ENCODE measurements around the gene STH. TPM values are rescaled to one million over a fixed set of nuclear protein-coding genes. Genes with fewer than 3 reads are reported as not detected.

STH gene
- total and polyA plus RNA-seq, 2 experiments from 2014 or later: not detected

DNA sequence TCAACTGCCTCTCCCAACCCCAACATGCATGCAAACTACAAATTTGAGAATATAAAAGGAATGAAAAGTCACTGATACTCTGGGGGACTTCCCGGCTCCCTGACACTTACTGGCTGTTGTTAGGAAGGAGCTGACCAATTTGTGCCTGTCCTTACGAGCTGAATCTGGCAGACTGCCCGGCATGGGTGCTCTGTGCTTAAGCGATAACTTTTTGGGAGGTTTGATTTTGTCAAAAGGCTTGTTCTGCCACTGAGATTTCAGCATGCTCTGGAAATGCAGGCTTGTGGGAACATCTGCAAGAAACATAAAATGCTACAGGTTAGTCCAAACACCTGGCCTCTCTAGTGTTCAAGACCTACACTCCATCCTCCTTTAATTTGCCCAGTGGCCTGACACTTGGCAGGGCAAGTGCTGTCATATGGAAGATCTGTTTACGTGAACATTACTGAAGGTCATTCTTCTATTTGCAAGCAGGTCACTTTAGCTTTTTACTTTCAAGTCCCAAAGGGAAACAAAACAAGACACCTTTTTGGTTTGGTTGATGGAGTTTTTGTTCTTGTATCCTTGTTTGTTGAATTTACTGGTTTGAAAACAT, 40.6 kb downstream of the STH start:
- Histone ChIP-seq H3K4me1 (ENCODE audit: low read depth) (no peaks in the 10 kb centered on the region), H3K27me3 (no peaks in the 10 kb centered on the region), H3K4me3 (no peak overlapping the region), H3K9me3 (ENCODE audit: low read depth) (no peaks in the 10 kb centered on the region), H3K36me3 (peaks cover 78% of the 10 kb centered on the region), H3K27ac (no peak overlapping the region)
- TF ChIP-seq, protein P1, sequence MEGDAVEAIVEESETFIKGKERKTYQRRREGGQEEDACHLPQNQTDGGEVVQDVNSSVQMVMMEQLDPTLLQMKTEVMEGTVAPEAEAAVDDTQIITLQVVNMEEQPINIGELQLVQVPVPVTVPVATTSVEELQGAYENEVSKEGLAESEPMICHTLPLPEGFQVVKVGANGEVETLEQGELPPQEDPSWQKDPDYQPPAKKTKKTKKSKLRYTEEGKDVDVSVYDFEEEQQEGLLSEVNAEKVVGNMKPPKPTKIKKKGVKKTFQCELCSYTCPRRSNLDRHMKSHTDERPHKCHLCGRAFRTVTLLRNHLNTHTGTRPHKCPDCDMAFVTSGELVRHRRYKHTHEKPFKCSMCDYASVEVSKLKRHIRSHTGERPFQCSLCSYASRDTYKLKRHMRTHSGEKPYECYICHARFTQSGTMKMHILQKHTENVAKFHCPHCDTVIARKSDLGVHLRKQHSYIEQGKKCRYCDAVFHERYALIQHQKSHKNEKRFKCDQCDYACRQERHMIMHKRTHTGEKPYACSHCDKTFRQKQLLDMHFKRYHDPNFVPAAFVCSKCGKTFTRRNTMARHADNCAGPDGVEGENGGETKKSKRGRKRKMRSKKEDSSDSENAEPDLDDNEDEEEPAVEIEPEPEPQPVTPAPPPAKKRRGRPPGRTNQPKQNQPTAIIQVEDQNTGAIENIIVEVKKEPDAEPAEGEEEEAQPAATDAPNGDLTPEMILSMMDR (IDR thresholded peaks at IDR 0.05; ENCODE audit: low read depth, low read length): no peak
- no peak for DNase-seq (ENCODE audit: low read depth in 1 of 2, low spot score in 1 of 2)

DNA sequence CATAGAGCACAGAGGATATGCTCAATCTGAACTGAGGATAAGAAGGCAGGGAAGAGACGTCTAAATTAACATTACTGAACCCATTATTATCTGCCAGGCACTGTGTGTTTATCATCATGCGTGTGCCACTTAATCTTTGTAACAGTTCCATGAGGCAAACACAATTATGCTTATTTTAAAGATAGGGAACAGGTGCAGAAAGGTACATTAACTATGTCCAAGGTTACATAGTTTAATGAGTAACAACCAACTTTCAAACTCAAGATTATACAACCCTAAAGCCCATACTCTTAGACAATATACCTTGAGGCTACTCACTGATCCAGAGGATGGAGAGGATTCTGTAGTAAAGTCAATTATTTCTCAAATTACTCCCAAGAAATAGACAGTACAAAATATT, 43.2 kb downstream of the STH start:
- no peak for DNase-seq (ENCODE audit: low read depth in 1 of 2, low spot score in 1 of 2)
- no peaks in the 10 kb centered on the region for H3K4me1 ChIP-seq (ENCODE audit: low read depth)
- H3K36me3 ChIP-seq: peaks cover 60% of the 10 kb centered on the region
- H3K27ac ChIP-seq: no peak overlapping the region
- H3K9me3 ChIP-seq (ENCODE audit: low read depth): no peaks in the 10 kb centered on the region
- no peak overlapping the region for H3K4me3 ChIP-seq
- H3K27me3 ChIP-seq: no peaks in the 10 kb centered on the region
- TF ChIP-seq, protein P1 (IDR thresholded peaks at IDR 0.05; ENCODE audit: low read depth, low read length): no peak

DNA sequence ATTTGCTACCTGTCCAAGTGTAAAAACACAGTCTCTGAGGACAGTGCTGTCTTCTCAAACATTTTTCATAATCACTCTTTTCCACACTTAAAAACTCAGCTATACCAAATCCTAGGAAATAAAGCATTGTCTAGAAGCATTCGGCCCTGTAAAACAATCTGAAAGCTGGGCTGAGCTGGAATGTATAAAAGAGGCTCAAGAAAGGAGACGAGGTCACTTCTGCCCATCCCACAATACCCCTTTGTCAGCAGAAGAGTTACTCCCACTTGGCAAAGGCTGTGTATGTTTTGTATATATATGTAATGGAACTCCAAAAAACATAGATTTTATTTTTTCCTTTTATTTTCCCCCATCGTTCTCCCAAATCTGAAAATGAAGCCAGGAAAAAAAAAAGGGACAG, 43.9 kb downstream of the STH start:
- no peak overlapping the region for H3K27ac ChIP-seq
- TF ChIP-seq, protein P1 (IDR thresholded peaks at IDR 0.05; ENCODE audit: low read depth, low read length): no peak
- H3K27me3 ChIP-seq: no peaks in the 10 kb centered on the region
- DNase-seq (ENCODE audit: low read depth in 1 of 2, low spot score in 1 of 2): no peak
- no peak overlapping the region for H3K4me3 ChIP-seq
- H3K4me1 ChIP-seq (ENCODE audit: low read depth): no peaks in the 10 kb centered on the region
- peaks cover 58% of the 10 kb centered on the region for H3K36me3 ChIP-seq
- no peaks in the 10 kb centered on the region for H3K9me3 ChIP-seq (ENCODE audit: low read depth)

DNA sequence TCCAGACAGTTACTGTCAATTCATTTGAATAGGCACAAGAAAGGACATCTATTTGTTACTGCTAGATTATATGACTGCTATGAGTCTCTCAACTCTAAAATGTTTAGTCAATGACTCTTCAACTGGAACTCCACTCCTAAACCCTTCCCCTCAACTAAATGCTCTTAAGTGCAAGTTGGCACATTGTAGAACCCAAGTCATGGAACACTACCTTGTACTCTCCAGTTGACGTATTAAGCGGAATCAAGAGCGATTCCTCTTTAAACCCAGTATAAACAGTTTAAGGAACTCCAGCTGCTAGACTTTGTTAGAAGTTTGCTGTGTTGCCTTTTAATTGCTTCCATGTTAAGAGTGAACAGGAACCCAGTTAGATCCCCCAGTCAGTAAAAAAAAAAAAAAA, 44.6 kb downstream of the STH start:
- Histone ChIP-seq H3K9me3 (ENCODE audit: low read depth) (no peaks in the 10 kb centered on the region), H3K4me3 (no peak overlapping the region), H3K4me1 (ENCODE audit: low read depth) (no peaks in the 10 kb centered on the region), H3K27me3 (no peaks in the 10 kb centered on the region), H3K36me3 (peaks cover 55% of the 10 kb centered on the region), H3K27ac (no peak overlapping the region)
- DNase-seq (ENCODE audit: low read depth in 1 of 2, low spot score in 1 of 2): no peak
- TF ChIP-seq, protein P1 (IDR thresholded peaks at IDR 0.05; ENCODE audit: low read depth, low read length): no peak

DNA sequence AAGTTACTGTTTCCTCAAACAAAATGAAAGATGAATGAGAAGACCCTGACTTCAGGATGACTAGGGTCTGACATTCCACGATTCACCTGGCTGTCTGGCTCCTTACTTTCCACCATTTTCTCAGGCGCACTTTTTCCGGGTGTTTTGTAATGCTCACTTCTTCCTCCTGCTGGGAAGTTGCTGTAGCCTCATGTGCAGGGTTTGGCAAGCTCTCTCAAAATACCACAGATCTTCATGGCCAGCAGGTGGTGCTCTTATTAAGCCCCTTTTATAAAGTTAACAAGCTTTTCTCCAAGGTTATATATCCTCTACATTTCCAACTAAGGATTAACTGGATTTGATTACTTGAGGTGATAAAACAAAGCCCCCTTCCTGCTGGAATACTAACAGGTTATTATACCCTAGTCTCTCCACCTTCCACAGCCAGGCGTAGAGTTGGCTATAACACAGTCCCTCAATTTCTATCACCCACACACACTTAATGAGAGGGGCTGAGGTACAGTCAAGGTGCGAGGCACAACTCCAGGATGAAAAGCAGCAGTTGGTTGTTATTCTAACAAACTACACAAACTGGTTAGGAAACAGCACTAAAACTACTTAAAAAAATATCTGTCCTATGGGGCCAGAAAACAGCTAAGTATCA, 45.4 kb downstream of the STH start:
- Histone ChIP-seq H3K4me3 (no peak overlapping the region), H3K9me3 (ENCODE audit: low read depth) (no peaks in the 10 kb centered on the region), H3K27me3 (no peaks in the 10 kb centered on the region), H3K27ac (peak overlapping the region; percentile 55), H3K4me1 (ENCODE audit: low read depth) (no peaks in the 10 kb centered on the region), H3K36me3 (peaks cover 48% of the 10 kb centered on the region)
- peak; percentile 85 to 95 for DNase-seq (ENCODE audit: low read depth in 1 of 2, low spot score in 1 of 2)
- TF ChIP-seq, protein P1 (IDR thresholded peaks at IDR 0.05; ENCODE audit: low read depth, low read length): peak; percentile 85
